ENCODE measurements around the gene UTS2. TPM values are rescaled to one million over a fixed set of nuclear protein-coding genes. Genes with fewer than 3 reads are reported as not detected.

The UTS2 gene
- total RNA-seq, 1 experiment from 2014 or later = not detected

GRCh38 chr1:7890853-7891252, 38.0 kb upstream of the UTS2 start:
- 0 out of 2 replicates have a peak, but pooled peaks cover 5% of the 10 kb centered on the region for H3K4me1 Mint-ChIP-seq
- H3K4me3 Mint-ChIP-seq = no peak overlapping the region
- CTCF ChIA-PET = no interaction called here
- H3K36me3 Mint-ChIP-seq = no peaks in the 10 kb centered on the region
- H3K9me3 Mint-ChIP-seq = peaks cover 11% of the 10 kb centered on the region
- POLR2A ChIA-PET = no interaction called here
- no peak for ATAC-seq
- H3K27ac Mint-ChIP-seq = no peak overlapping the region
- DNase-seq (ENCODE audit: low spot score) = no peak
- H3K27me3 Mint-ChIP-seq (ENCODE audit: low read depth) = peaks cover 3% of the 10 kb centered on the region; the same call in 1 of the 2 replicates
- TF ChIP-seq, protein P1, sequence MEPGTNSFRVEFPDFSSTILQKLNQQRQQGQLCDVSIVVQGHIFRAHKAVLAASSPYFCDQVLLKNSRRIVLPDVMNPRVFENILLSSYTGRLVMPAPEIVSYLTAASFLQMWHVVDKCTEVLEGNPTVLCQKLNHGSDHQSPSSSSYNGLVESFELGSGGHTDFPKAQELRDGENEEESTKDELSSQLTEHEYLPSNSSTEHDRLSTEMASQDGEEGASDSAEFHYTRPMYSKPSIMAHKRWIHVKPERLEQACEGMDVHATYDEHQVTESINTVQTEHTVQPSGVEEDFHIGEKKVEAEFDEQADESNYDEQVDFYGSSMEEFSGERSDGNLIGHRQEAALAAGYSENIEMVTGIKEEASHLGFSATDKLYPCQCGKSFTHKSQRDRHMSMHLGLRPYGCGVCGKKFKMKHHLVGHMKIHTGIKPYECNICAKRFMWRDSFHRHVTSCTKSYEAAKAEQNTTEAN (CRISPR knock-in tag; IDR thresholded peaks at IDR 0.05) = no peak
- TF ChIP-seq ZNF396 (CRISPR knock-in tag; IDR thresholded peaks at IDR 0.05; ENCODE audit: borderline replicate concordance) = no peak
- TF ChIP-seq, protein P2, sequence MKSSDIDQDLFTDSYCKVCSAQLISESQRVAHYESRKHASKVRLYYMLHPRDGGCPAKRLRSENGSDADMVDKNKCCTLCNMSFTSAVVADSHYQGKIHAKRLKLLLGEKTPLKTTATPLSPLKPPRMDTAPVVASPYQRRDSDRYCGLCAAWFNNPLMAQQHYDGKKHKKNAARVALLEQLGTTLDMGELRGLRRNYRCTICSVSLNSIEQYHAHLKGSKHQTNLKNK (CRISPR knock-in tag; IDR thresholded peaks at IDR 0.05) = no peak
- no peak for TF ChIP-seq TP53 (CRISPR knock-in tag; IDR thresholded peaks at IDR 0.05)
- no peak for TF ChIP-seq MYBL2 (CRISPR knock-in tag; IDR thresholded peaks at IDR 0.05)
- no peak for TF ChIP-seq OVOL2 (CRISPR knock-in tag; IDR thresholded peaks at IDR 0.05; ENCODE audit: borderline replicate concordance)
- TF ChIP-seq, protein P3, sequence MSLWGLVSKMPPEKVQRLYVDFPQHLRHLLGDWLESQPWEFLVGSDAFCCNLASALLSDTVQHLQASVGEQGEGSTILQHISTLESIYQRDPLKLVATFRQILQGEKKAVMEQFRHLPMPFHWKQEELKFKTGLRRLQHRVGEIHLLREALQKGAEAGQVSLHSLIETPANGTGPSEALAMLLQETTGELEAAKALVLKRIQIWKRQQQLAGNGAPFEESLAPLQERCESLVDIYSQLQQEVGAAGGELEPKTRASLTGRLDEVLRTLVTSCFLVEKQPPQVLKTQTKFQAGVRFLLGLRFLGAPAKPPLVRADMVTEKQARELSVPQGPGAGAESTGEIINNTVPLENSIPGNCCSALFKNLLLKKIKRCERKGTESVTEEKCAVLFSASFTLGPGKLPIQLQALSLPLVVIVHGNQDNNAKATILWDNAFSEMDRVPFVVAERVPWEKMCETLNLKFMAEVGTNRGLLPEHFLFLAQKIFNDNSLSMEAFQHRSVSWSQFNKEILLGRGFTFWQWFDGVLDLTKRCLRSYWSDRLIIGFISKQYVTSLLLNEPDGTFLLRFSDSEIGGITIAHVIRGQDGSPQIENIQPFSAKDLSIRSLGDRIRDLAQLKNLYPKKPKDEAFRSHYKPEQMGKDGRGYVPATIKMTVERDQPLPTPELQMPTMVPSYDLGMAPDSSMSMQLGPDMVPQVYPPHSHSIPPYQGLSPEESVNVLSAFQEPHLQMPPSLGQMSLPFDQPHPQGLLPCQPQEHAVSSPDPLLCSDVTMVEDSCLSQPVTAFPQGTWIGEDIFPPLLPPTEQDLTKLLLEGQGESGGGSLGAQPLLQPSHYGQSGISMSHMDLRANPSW (CRISPR knock-in tag; conservative IDR thresholded peaks at IDR 0.05; ENCODE audit: low read depth) = no peak
- no peak for TF ChIP-seq SP1 (CRISPR knock-in tag; conservative IDR thresholded peaks at IDR 0.05)
- no peak for TF ChIP-seq HMGA2 (CRISPR knock-in tag; IDR thresholded peaks at IDR 0.05)
- no peak for TF ChIP-seq ZNF219 (CRISPR knock-in tag; IDR thresholded peaks at IDR 0.05; ENCODE audit: borderline replicate concordance)
- no peak for TF ChIP-seq MLX (CRISPR knock-in tag; IDR thresholded peaks at IDR 0.05)
- TF ChIP-seq ZSCAN18 (CRISPR knock-in tag; IDR thresholded peaks at IDR 0.05) = no peak

- ATAC-seq (no peak), DNase-seq (ENCODE audit: low spot score) (no peak)
- peaks cover 3% of the 10 kb centered on the region; the same call in 1 of the 2 replicates for H3K27me3 Mint-ChIP-seq (ENCODE audit: low read depth)
- no peaks in the 10 kb centered on the region for H3K36me3 Mint-ChIP-seq
- TF ChIP-seq AFF4 (CRISPR knock-in tag; IDR thresholded peaks at IDR 0.05; ENCODE audit: borderline replicate concordance) = no peak
- TF ChIP-seq GABPB1 (CRISPR knock-in tag; IDR thresholded peaks at IDR 0.05) = no peak
- TF ChIP-seq, protein P4, sequence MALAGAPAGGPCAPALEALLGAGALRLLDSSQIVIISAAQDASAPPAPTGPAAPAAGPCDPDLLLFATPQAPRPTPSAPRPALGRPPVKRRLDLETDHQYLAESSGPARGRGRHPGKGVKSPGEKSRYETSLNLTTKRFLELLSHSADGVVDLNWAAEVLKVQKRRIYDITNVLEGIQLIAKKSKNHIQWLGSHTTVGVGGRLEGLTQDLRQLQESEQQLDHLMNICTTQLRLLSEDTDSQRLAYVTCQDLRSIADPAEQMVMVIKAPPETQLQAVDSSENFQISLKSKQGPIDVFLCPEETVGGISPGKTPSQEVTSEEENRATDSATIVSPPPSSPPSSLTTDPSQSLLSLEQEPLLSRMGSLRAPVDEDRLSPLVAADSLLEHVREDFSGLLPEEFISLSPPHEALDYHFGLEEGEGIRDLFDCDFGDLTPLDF (CRISPR knock-in tag; IDR thresholded peaks at IDR 0.05) = no peak
- no peak for TF ChIP-seq TCF7 (CRISPR knock-in tag; IDR thresholded peaks at IDR 0.05; ENCODE audit: low read depth)
- TF ChIP-seq KAT7 (CRISPR knock-in tag; IDR thresholded peaks at IDR 0.05; ENCODE audit: borderline replicate concordance) = no peak
- TF ChIP-seq ATF1 (CRISPR knock-in tag; IDR thresholded peaks at IDR 0.05) = no peak
- TF ChIP-seq HMGA2 (CRISPR knock-in tag; IDR thresholded peaks at IDR 0.05) = no peak
- ChIA-PET POLR2A (no interaction called here), CTCF (interaction anchor here (0.8 kb wide), 1 partner anchor 219 kb away, joined by 3 read pairs; no protein-coding TSS in a partner anchor)
- no peaks in the 10 kb centered on the region for H3K4me1 Mint-ChIP-seq
- no peak overlapping the region for H3K4me3 Mint-ChIP-seq
- no peak overlapping the region for H3K27ac Mint-ChIP-seq
- peaks cover 19% of the 10 kb centered on the region for H3K9me3 Mint-ChIP-seq
Observed at GRCh38 chr1:7888248-7889081, 35.6 kb upstream of the UTS2 start.

Measured in WTC11 (cell line).